Inflammatory macrophage treated with lipopolysaccharide for 1 hour (primary cell): ENCODE measurements around the gene LYRM1.
"Not testable (repeated sequence)": the region's sequence is repeated elsewhere in the genome, so short reads cannot be mapped to it uniquely, and the experiment has no call there.

Experiments
- DNase-seq, 2 donors: peaks; one replicate each; pipeline ENCODE4 v3.0.0-alpha.2; 2020 to 2022

The LYRM1 gene

DNA sequence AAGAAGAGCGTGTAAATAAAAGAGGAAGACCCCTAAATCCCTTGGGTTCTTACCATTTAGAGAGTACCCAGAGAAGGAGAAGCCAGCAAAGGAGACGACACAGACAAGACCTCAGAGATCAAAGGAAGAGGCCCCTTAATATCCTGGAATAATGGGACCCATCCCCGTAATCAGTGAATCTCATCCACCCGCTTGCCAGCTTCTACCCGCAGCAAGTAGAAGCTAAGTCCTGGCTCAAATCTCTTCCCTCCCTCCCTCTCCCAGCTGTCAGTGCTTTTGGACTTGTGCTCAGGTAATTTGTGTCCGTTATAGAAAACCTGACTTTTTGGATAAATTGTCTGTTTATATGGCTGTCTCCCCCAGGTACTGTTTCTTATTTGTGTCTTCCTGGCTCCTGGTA lies 1.9 kb downstream of the LYRM1 start:
- DNase-seq = no peak

GRCh38 chr16:20903116-20903898 lies 2.7 kb downstream of the LYRM1 start:
- peak; percentile 59 to 61 for DNase-seq

GRCh38 chr16:20903899-20904506 lies 3.4 kb downstream of the LYRM1 start:
- no peak for DNase-seq

DNA sequence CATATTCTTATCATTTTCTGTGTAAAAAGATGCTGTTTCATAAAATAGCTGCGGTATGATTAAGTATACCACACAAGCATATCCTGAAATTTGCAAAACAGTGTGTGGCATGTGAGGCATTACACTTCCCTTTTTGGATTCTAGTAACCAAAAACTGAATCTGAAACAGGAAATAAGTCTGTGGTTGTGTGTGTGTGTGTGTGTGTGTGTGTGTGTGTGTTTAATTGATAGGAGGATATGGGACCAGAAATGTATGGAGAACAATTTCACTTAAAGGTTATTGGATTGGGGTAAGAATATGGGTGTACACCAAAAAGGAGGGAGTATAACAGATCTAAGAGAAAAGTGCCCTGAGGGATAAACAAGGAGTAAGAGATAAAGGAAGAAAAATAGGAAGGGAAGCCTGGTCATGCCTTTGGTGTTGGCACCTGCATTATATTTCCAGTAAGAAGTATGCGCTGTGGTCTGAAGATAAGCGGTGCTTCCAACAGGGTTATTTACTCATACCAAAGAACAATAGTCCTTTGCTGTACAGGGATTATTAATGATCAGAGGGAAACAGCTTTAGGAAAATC lies 4.0 kb downstream of the LYRM1 start:
- DNase-seq = peak; percentile 92 to 93

- no peak for DNase-seq
Measured at GRCh38 chr16:20905576-20905975, 5.0 kb downstream of the LYRM1 start.

DNA sequence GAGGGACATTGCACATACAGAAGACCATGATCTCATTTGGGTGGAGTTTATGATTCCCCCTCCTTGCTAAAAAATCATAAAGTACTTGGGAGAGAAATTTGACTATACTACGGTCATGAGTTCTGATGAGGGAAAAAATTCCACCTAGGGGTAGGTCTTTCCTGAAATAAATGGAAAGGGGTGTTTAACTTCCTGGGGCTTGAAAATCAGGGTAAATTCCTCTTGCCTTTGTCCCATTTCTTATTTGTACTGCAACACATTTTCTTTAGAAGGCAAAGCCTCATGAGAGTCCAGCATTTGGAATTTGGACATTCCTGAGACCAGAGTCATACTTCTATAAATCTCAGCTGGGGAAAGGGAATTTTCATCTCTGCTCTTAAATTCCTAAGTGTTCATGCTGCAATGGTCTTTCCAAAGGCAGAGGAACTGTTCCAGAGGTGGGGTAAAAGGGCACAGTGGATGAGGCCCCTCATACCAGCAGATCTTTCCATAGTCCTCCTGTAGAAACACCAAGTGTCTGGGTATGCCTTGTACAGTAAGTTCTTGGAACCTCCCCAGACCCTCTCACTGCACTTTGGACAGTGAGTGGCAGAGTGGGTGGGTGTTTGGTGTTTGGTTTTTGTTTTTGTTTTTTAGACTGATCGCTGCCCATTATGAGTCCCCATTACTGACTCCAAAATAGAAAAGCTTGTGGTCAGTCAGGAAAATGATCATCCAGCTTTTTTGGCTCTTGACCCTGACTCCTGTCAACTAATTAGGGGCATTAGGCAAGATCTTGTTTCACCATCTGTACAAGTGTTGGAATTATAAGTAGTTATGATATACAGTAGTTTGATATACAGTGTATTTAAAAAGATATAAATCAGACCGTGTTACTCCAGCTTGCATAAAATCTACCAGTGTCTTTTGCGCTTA lies 6.0 kb downstream of the LYRM1 start:
- DNase-seq = peak; percentile 75 to 85

DNA sequence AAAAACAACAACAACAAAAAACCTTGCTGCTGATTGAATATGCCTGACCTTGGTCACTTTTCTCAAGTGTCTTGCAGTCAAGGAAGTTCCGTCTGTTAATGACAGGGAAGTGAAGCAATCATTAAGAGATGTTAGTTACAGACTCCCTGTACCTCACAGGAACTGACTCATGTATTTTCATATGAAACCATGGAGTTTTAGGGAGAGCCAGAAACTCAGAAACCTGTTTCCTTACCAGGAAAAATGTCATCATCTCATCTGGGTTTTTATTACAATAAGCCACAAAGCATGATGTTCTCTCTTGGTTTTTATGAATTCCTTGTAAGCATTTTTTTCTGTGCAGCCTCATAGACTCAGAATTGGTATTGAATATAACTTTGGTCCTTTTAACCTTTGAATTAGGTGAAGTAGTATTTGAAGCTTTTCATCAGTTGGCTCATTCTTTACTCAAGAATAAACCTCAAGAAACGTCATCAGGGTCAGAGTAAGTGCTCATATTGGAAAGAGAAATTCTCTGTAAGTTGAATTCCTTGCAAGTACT lies 10.3 kb downstream of the LYRM1 start:
- peak; percentile 92 to 98 for DNase-seq

- peak; percentile 80 for DNase-seq
Measured at GRCh38 chr16:20911361-20911760, 10.8 kb downstream of the LYRM1 start.

DNA sequence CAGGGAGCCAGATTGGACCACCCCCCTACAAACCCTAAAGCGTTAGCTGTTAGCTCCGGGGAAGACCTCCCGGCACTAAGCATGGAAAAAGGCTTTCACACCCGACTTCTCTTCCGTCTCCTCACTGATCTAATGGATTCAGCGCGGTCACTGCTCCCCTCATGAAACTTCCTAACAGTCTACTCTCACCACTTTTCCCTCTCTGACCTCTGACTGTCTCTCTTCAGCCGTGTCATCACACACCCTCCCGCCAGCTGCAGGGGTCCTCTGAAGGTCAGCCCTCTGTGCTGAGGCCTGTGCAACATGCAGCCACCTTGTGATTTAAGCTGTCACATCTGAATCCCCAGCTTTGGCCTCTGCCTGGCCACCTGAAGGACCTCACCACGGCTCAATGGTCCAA lies 15.7 kb downstream of the LYRM1 start:
- DNase-seq = no peak

DNA sequence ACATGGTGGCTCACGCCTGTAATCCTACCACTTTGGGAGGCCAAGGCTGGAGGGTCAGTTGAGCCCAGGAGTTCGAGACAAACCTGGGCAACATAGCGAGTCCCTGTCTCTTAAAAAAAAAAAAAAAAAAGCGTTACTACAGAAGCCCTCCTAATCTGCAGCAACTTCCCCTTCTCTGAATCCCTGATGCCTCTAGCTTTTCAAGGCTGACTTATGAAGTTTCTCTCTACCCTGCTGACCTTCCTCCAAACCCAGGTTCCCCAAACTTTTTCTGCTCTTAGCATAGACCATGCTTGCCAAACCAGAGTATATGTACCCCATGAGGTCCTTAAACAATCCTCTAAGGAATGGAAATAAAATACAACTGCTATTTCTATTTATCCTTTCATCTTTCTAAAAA lies 16.4 kb downstream of the LYRM1 start:
- peak; percentile 48 to 63 for DNase-seq

- DNase-seq = peak; percentile 89 to 92
Measured at GRCh38 chr16:20918486-20919239, 18.1 kb downstream of the LYRM1 start.

DNA sequence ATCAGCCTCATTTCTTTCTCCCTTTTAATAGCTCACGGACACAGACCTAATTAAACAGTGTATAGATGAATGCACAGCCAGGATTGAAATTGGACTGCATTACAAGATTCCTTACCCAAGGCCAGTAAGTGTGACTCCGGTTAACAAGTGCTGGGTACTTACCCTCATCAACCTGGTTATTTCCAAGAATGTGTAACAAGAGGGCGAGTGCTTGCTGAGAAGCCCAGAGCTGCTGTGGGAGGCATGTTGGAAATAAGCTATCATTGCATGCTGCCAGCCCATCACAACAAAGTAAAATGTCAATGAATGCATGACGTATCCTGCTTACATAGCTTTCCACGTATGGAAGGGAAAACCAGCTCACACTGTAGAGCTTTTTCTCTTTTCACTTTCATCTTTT lies 19.5 kb downstream of the LYRM1 start:
- DNase-seq = peak; percentile 54 to 81

DNA sequence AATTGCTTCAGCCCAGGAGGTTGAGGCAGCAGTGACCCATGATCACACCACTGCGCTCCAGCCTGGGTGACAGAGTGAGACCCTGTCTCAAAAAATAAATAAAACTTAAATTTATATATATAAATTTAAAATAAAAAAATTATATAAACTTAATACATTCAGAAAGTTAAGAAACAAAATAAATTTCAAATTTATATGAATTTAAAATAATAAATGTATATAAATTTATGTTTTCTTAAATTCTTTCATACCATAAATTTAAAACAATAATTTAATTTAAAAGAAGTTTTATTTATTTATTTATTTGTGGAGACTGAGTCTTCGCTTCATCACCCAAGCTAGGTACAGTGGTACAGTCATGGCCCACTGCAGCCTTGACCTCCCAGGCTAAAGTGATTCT lies 20.2 kb downstream of the LYRM1 start:
- DNase-seq = no peak

DNA sequence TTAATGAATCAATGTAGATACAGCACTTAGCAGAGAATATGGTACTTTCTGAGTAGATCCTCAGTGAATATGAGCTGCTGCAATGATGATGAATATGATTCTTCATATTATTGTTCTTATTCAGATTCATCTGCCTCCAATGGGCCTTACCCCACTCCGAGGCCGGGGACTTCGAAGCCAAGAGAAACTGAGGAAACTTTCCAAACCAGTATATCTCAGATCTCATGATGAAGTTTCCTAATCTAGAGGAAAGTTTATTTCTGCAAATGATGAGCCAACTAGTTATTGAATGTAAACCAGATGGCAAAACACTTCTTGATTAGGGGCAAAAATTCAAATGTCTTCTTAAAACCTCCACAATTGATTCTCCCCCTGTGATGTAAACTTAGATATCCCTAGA lies 23.3 kb downstream of the LYRM1 start:
- DNase-seq = no peak

DNA sequence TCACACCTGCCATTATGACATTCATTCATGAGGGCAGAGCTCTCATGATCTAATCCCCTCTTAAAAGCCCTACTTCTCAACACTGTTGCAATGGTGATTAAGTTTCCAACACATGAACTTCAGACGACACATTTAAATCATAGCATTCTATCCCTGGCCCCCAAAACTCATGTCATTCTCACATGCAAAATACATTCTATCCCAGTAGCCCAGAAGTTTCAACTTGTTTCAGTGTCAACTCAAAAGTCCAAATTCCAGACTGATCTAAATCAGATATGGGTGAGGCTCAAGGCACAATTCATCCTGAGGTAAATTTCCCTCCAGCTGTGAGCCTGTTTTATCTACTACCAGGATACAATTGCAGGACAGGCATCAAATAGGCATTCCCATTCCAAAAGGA lies 25.2 kb downstream of the LYRM1 start:
- DNase-seq = no peak

DNA sequence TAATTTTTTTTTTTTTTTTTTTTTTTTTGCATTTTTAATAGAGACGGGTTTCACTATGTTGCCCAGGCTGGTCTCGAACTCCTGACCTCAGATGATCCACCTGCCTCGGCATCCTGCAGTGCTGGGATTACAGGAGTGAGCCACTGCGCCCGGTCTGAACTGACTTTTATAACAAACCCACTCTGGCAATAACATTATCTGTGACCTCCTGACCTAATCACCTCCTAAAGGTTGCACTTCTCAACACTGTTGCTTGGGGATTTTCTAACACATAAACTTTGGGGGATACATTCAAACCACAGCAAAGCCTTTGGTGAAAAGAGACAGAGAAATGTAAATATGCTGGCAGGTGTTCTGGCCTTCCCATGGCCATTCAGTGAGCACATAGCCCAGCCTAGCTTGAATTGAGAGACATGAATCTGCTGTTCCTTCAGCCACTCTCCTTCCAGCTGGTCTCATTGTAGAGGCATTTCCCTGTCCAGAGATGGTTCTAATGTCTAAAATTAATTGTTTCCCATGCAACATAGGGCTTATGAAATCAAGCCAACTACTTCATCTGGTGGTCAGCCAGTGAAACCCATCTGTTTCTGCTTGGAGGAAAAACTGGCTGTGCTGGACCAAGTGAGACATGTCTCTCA lies 28.3 kb downstream of the LYRM1 start:
- DNase-seq = no peak

- DNase-seq = not testable (repeated sequence)
Measured at GRCh38 chr16:20929676-20930364, 29.2 kb downstream of the LYRM1 start.

DNA sequence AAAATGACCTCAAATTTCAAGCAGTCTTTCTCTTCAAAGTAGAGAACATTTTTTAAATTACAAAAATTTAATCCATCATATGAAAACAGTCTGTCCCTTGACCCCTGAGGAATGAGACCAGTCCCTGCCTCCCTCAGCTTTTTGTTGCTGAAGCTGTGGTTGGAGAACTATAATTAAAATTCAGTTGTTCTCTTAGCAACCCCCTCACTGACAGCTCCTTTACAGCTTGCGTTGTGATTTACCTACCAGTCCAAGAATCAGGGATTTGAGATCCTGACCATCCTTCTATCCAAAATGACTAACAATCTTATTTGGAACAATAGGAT lies 29.8 kb downstream of the LYRM1 start:
- DNase-seq = no peak

DNA sequence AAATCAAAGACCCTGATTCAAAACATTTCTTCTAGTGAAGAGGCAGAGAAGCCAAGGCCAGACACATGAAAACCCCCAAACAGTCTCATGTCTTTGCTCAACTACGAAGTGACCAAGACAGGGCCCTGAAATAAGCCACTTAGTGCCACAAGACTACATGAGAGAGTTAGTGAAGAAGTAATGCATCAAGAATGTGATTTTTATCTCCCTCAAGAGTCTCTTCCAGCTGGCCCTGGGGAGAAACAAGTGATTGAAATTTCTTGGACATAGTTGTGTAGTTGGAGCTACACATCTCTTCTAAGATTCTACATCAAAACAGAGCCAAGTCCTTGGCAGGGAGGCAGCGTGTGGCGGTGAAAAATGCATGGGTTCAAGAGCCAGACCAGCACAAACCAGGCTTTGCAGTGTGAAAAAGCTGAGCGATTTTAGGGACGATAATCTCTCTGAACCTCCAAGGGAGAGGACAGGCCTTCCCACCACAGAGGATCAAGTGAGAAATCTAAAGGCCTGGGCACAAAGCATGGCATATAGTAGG lies 30.6 kb downstream of the LYRM1 start:
- DNase-seq = no peak

- DNase-seq = no peak
Measured at GRCh38 chr16:20933589-20933988, 33.0 kb downstream of the LYRM1 start.

DNA sequence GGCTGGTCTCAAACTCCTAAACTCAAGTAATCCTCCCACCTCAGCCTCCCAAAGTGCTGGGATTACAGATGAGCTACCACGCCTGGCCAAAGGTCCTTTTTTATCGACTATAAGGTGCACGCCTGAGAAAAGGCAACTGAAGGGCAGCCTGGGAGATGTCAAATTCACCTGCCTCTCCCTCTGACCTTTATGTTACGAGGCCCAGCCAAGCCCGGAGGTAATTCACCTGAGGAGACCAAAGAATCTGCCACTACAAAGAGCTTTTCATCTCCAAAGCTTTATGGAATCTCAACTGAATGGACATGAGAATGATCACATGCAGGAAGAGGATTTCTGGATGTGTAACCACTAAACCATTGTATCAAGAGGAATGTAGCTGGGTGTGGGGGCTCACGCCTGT lies 37.2 kb downstream of the LYRM1 start:
- no peak for DNase-seq
